Activated CD8-positive, alpha-beta memory T cell treated with anti-CD3 and anti-CD28 coated beads for 24 hours (primary cell): ENCODE data around the gene SNAP29.
"Not testable (repeated sequence)": the region's sequence is repeated elsewhere in the genome, so short reads cannot be mapped to it uniquely, and the experiment has no call there.

ENCODE experiments used
- DNase-seq: peaks from one replicate; pipeline ENCODE4 v3.0.0-alpha.2; 2020

SNAP29 gene

DNA sequence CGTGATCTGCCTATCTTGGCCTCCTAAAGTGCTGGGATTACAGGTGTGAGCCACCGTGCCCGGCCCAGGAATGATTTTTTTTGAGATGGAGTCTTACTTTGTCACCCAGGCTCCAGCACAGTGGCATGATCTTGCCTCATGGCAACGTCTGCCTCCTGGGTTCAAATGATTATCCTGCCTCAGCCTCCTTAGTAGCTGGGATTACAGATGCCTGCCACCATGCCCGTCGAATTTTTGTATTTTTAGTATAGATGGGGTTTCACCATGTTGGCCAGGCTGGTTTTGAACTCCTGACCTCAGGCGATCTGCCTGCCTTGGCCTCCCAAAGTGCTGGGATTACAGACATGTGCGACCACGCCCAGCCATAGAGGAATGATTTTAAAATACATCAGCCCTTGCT lies 76.2 kb downstream of the SNAP29 start:
- DNase-seq = not testable (repeated sequence)

DNA sequence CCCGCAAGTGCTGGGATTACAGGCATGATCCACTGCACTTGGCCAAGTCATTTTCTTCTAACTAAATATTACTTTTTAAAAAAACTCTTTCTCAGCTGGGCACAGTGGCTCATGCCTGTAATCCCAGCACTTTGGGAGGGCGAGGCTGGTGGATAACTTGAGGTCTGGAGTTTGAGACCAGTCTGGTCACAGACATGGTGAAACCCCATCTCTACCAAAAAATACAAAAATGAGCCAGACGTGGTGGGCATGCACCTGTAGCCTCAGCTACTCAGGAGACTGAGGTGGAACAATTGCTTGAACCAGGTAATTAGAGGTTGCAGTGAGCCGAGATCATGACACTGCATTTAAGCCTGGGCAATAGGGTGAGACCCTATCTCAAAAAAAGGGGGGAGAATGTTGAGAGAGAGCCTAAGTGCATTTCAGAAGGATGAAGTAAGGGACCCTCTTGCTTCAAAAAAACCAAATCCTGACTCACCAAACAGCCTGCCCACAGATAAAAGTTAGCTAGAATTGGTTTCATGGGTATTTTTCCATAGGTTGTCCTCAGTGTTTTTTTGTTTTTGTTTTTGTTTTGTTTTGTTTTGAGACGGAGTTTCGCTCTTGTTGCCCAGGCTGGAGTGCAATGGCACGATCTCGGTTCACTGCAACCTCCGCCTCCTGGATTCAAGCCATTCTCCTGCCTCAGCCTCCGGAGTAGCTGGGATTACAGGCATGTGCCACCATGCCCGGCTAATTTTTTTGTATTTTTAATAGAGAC lies 77.2 kb downstream of the SNAP29 start:
- DNase-seq = not testable (repeated sequence)

DNA sequence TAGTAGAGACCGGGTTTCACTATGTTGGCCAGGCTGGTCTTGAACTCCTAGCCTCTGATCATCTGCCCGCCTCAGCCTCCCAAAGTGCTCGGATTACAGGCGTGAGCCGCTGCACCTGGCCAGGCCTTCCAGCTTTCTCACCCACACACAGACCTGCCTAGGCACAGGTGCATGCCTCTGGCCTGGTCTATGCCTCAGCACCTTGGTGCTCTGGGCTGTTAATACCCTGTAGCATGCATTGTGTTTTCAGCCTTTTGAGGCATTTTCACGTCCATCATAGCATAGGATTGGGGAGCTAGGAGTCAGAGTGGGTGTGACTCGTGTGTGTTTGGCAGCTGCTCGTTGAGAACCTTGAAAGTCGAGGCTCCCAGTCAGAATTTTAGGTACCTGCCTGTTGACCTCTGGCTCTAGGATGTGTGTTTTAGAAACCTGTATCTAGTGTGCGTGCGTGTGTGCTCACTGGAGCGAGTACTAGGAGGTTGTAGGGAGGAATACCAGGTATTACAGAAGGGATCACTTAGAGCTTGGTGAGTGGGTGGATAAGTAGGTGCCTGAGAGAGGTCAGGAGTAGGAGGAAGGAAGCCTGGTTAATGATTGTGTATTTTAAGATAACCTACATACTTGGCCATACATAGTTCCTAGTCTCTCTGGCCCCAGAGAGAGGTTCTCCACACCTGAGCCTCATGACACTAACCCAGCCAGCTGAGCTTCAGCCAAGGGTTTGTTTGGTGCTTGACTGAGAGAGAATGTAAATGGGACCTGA lies 78.4 kb downstream of the SNAP29 start:
- no peak for DNase-seq

DNA sequence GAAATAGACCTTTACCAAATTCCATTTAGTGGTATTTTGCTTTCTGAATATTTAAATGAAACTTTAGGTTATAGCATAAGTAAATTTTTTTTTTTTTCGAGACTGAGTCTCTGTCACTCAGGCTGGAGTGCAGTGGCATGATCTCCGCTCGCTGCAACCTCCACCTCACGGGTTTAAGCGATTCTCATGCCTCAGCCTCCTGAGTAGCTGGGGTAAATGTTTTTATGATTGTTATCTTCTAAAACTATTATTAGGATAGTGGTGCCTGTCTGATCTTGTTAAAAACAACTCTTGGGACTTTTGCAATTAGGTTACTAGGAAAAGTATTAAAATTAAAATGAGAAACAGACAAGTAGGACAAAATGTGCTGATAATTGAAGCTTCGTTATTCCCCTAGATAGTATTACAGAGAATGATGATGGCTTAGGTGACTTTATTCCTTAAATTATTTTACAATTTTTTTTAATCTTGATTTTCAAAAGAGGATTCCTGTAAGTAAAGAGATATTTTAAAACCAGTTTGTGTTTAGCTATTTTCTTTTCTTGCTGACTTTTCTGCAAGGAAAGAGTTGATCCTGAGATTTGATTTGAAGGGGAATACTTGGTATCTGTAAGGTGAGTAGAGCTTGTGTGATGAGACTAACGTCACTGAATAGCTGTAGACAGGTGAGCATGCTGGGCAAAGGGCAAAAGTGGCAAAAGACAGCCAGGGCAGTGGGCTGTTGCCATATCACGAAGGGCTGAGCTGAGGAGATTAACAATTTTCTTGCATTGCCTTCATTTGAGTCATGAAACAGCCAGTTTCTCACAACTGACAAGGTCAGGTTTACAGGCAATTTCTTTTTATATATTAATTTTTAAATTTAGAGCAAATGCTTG lies 79.2 kb downstream of the SNAP29 start:
- DNase-seq = no peak

DNA sequence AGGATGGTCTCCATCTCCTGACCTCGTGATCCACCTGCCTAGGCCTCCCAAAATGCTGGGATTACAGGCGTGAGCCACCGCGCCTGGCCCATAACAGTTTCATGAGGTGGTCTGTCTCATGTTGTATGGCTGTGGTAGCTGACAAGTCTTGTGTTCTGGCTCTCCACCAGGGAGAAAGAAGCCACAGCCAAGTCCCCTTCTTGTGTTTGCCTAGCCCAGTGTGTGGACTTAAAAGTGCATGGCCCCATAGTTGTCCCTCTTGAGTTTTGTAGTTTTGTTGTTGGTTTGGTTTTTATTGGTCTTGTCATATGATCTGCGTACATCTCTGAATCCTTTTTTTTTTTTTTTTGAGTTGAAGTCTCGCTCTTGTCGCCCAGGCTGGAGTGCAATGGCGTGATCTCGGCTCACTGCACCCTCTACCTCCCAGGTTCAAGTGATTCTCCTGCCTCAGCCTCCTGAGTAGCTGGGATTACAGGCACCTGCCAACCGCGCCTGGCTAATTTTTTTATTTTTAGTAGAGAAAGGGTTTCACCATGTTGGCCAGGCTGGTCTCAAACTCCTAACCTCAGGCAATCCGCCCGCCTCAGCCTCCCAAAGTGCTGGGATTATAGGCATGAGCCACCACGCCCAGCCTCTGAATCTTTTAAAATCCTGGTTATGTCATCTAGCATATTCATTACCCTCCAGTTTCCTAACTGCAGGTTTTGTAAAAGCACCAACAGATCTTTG lies 80.8 kb downstream of the SNAP29 start:
- DNase-seq = not testable (repeated sequence)

DNA sequence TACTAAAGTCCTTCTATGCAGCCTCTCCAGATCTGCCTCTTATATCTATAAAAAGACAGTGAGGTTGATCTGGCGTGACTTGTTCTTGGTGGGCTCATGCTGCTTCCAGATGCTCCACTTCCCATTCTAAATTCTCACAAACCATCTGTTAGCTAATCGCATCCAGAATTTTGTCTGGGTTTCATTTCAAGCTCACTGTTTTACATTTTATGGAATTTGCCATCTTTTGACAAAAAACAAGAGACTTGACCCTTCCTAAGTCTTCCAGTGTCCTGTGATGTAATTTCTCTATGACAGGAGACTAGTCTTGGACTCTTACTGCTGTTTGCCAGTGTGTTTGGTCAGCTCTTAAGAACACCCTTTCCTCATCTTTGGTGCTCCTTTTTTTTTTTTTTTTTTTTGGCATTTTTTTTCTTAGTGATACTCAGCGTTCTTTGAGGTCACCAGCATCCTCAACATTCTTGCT lies 81.4 kb downstream of the SNAP29 start:
- DNase-seq = no peak
